PC-9 (cell line): ENCODE results near the gene TMEM35B. TPM values are rescaled to one million over a fixed set of nuclear protein-coding genes. Genes with fewer than 3 reads are reported as not detected.
"Not testable (repeated sequence)": the region's sequence is repeated elsewhere in the genome, so short reads cannot be mapped to it uniquely, and the experiment has no call there.

ENCODE experiments used
- BruUV-seq: library from RNA; stranded (reverse); fragments of 400-500 nt; replicated peaks from 2 replicates; lab custom pipeline; 2021; lab: Mats Ljungman, UMichigan
- CTCF ChIA-PET: fragments of 300-600 bp; sonication (Branson Sonifier 250); formaldehyde crosslinking; loops from one replicate; lab custom pipeline; 2022; ENCODE audit warnings: antibody characterized with exemption; lab: Charles Lee
- POLR2A ChIA-PET: fragments of 300-600 bp; sonication (Branson Sonifier 250); formaldehyde crosslinking; loops from one replicate; lab custom pipeline; 2022; ENCODE audit warnings: antibody characterized with exemption; ENCODE audit not compliant: unreplicated experiment; lab: Charles Lee
- DNase-seq, 2 experiments: peaks; one replicate each; pipeline versions ENCODE4 v3.0.0 to v3.0.0-alpha.2; 2015 to 2022; ENCODE audit warnings: mixed read lengths in 1 of 2
- H2AFZ ChIP-seq: fragments of 200-600 bp; sonication (generic); 2 replicates; pipeline ENCODE4 v1.8.1; 2017; ENCODE audit warnings: antibody characterized with exemption
- H3F3A ChIP-seq: fragments of 200-600 bp; sonication (generic); 2 replicates; pipeline ENCODE4 v1.8.1; 2017; ENCODE audit warnings: antibody characterized with exemption, mild to moderate bottlenecking, low read depth; ENCODE audit not compliant: insufficient read depth
- H3K27ac ChIP-seq: fragments of 200-600 bp; sonication (generic); 2 replicates; pipeline ENCODE4 v1.6.1; 2016; ENCODE audit warnings: mixed run types
- H3K27me3 ChIP-seq: fragments of 200-600 bp; sonication (generic); 2 replicates; pipeline ENCODE4 v1.6.1; 2016; ENCODE audit warnings: low read depth, mixed run types; ENCODE audit not compliant: insufficient read depth
- H3K36me3 ChIP-seq: fragments of 200-600 bp; sonication (generic); 2 replicates; pipeline ENCODE4 v1.6.1; 2016; ENCODE audit warnings: low read depth, mixed run types
- H3K4me1 ChIP-seq: fragments of 200-600 bp; sonication (generic); replicated peaks from 2 replicates; pipeline ENCODE4 v1.6.1; 2016; ENCODE audit warnings: mixed run types; ENCODE audit not compliant: insufficient read depth
- H3K4me2 ChIP-seq: fragments of 200-600 bp; sonication (generic); 2 replicates; pipeline ENCODE4 v1.6.1; 2017; ENCODE audit warnings: mixed run types
- H3K4me3 ChIP-seq: fragments of 200-600 bp; sonication (generic); 2 replicates; pipeline ENCODE4 v1.6.1; 2016; ENCODE audit warnings: mixed run types
- H3K79me2 ChIP-seq: fragments of 200-600 bp; sonication (generic); 2 replicates; pipeline ENCODE4 v1.6.1; 2017; ENCODE audit warnings: low read depth, mixed run types
- H3K9me2 ChIP-seq: fragments of 200-600 bp; sonication (generic); 2 replicates; pipeline ENCODE4 v1.8.1; 2017; ENCODE audit warnings: mild to moderate bottlenecking; ENCODE audit not compliant: insufficient read depth
- H3K9me3 ChIP-seq: fragments of 200-600 bp; sonication (generic); 2 replicates; pipeline ENCODE4 v1.8.1; 2016; ENCODE audit warnings: low read depth; ENCODE audit not compliant: insufficient read depth
- H4K20me1 ChIP-seq: fragments of 200-600 bp; sonication (generic); 2 replicates; pipeline ENCODE4 v1.8.1; 2017; ENCODE audit not compliant: insufficient read depth
- EZH2 ChIP-seq: fragments of 200-600 bp; sonication (generic); IDR thresholded peaks from 2 replicates; pipeline ENCODE4 v1.8.0; 2017; ENCODE audit warnings: antibody characterized with exemption, low read depth
- intact Hi-C: fragments of 100-400 bp; cut with micrococcal nuclease; formaldehyde crosslinking; loops from one replicate; pipeline ENCODE4 v1.10.0; 2022; ENCODE audit not compliant: unreplicated experiment
- total RNA-seq: library from RNA; stranded (reverse); gene quantifications from 2 replicates; pipeline ENCODE4 v1.2.3, GENCODE V29; 2021
- TF ChIP-seq, protein P1 (sequence below): fragments of 200-600 bp; sonication (generic); conservative IDR thresholded peaks from 2 replicates; pipeline ENCODE4 v1.6.1; 2017; ENCODE audit warnings: mixed run types, antibody characterized with exemption, mild to moderate bottlenecking, moderate library complexity

TMEM35B gene
- total RNA-seq, 1 experiment from 2014 or later: 41.7 TPM

DNA sequence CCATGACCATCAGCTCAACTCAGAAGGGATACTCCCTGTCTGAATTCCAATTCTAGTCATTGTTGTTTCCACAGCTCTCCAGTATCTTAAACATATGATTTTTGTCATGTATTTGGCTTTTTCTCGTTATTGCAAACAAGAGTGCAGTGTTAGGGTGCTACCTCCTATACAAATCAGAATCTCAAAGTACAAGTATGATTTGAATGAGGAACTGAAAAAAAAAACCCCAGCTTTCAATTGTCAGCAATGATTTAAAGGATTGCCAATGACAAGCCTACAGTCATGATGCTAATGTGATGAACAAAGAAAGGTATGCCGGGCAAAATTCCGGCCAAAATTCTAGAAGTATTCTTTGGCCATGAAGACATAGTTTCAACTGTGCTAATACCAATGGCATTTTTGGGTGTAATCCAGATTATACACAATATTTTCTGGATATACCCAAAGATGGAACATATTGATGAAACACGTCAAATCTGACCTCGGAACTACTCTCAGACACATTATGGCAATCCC, 14.9 kb downstream of the TMEM35B start:
- peaks cover 13% of the 10 kb centered on the region for H3K27me3 ChIP-seq
- POLR2A ChIA-PET: no interaction called here

DNA sequence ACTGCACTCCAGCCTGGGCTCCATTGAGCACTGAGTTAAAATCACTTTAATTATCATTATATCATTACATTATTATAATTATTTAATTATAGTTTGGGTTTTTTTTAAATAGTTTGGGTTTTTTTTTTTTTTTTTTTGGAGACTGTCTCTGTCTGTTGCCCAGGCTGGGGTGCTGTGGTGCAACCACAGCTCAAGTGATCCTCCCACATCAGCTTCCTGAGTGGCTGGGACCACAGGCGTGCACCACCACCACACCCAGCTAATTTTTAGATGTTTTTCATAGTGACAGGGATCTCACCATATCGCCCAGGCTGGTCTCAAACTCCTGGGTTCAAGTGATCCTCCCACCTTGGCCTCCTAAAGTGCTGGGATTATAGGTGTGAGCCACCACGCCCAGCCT, 16.9 kb downstream of the TMEM35B start:
- H2AFZ ChIP-seq, H3K9me3 ChIP-seq, H3K9me2 ChIP-seq, DNase-seq, POLR2A ChIA-PET, H3F3A ChIP-seq, BruUV-seq, intact Hi-C loops, H3K36me3 ChIP-seq, H4K20me1 ChIP-seq, H3K4me1 ChIP-seq, CTCF ChIA-PET, H3K4me3 ChIP-seq, H3K27ac ChIP-seq, H3K4me2 ChIP-seq, H3K79me2 ChIP-seq: not testable (repeated sequence)
- peaks cover 26% of the 10 kb centered on the region for H3K27me3 ChIP-seq

More for the DNA sequence above, 14.9 kb downstream of the TMEM35B start:
- Histone ChIP-seq H3K9me2 (no peaks in the 10 kb centered on the region), H3K4me3 (no peak overlapping the region), H3K36me3 (no peaks in the 10 kb centered on the region), H3F3A (0 out of 2 replicates have a peak, but pooled peaks cover 5% of the 10 kb centered on the region), H3K27ac (no peak overlapping the region), H3K4me1 (no peaks in the 10 kb centered on the region), H2AFZ (no peak overlapping the region), H4K20me1 (no peaks in the 10 kb centered on the region), H3K79me2 (no peaks in the 10 kb centered on the region), H3K4me2 (no peak overlapping the region), H3K9me3 (0 out of 2 replicates have a peak, but pooled peaks cover 6% of the 10 kb centered on the region)
- no peak for TF ChIP-seq EZH2
- TF ChIP-seq, protein P1, sequence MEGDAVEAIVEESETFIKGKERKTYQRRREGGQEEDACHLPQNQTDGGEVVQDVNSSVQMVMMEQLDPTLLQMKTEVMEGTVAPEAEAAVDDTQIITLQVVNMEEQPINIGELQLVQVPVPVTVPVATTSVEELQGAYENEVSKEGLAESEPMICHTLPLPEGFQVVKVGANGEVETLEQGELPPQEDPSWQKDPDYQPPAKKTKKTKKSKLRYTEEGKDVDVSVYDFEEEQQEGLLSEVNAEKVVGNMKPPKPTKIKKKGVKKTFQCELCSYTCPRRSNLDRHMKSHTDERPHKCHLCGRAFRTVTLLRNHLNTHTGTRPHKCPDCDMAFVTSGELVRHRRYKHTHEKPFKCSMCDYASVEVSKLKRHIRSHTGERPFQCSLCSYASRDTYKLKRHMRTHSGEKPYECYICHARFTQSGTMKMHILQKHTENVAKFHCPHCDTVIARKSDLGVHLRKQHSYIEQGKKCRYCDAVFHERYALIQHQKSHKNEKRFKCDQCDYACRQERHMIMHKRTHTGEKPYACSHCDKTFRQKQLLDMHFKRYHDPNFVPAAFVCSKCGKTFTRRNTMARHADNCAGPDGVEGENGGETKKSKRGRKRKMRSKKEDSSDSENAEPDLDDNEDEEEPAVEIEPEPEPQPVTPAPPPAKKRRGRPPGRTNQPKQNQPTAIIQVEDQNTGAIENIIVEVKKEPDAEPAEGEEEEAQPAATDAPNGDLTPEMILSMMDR: no peak
- CTCF ChIA-PET: no interaction called here
- no TSS peak for BruUV-seq
- intact Hi-C loops: no loop called here
- no peak for DNase-seq

DNA sequence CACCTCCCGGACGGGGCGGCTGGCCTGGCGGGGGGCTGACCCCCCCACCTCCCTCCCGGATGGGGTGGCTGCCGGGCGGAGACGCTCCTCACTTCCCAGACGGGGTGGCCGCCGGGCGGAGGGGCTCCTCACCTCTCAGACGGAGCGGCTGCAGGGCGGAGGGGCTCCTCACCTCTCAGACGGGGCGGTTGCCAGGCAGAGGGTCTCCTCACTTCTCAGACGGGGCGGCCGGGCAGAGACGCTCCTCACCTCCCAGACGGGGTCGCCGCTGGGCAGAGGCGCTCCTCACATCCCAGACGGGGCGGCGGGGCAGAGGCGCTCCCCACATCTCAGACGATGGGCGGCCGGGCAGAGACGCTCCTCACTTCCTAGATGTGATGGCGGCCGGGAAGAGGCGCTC, 17.5 kb downstream of the TMEM35B start:
- H3K4me2 ChIP-seq, DNase-seq, H3K4me3 ChIP-seq, H2AFZ ChIP-seq, H3K36me3 ChIP-seq, H3K9me2 ChIP-seq, intact Hi-C loops, POLR2A ChIA-PET, H3K4me1 ChIP-seq, H3K79me2 ChIP-seq, H4K20me1 ChIP-seq, CTCF ChIA-PET, H3K27ac ChIP-seq, H3K9me3 ChIP-seq, BruUV-seq, H3F3A ChIP-seq: not testable (repeated sequence)
- peaks cover 30% of the 10 kb centered on the region for H3K27me3 ChIP-seq

DNA sequence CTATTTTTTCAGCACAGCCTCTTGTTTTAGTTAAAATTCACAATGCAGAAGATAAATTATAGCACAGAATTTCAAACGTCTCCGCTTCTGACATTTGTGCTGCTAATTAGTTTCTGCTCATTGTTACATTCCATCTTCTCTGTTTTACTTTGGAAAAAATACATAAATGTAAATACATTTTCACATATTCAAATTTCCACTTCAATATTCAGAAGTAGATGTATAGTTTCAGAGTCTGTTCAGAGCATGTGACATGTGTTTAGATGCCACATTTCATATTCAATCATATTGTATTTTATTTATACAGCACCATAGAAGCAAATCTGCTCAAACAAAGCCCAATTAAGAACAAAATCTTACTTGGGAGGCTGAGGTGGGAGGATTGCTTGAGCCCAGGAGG, 19.6 kb downstream of the TMEM35B start:
- no peaks in the 10 kb centered on the region for H4K20me1 ChIP-seq
- POLR2A ChIA-PET: no interaction called here
- 0 out of 2 replicates have a peak, but pooled peaks cover 3% of the 10 kb centered on the region for H3F3A ChIP-seq

More for the DNA sequence above, 19.6 kb downstream of the TMEM35B start:
- CTCF ChIA-PET: no interaction called here
- no peak for DNase-seq
- no TSS peak for BruUV-seq
- TF ChIP-seq, protein P1: no peak
- no peak for TF ChIP-seq EZH2
- Histone ChIP-seq H3K9me3 (0 out of 2 replicates have a peak, but pooled peaks cover 6% of the 10 kb centered on the region), H3K4me3 (no peak overlapping the region), H3K36me3 (no peaks in the 10 kb centered on the region), H3K27ac (no peak overlapping the region), H3K4me1 (no peaks in the 10 kb centered on the region), H3K79me2 (no peaks in the 10 kb centered on the region), H3K27me3 (peaks cover 48% of the 10 kb centered on the region), H3K4me2 (no peak overlapping the region), H2AFZ (no peak overlapping the region), H3K9me2 (no peaks in the 10 kb centered on the region)
- intact Hi-C loops: no loop called here
